Spleen (tissue), 11 donors: ENCODE data around the gene CDCA8. TPM values are rescaled to one million over a fixed set of nuclear protein-coding genes. Genes with fewer than 3 reads are reported as not detected.

Source experiments
- DNase-seq: peaks from one replicate; pipeline ENCODE4 v3.0.0-alpha.2; 2020
- H3K27ac ChIP-seq, 8 donors: fragments of 200-600 bp; sonication (generic) in 7 of 8; 1 replicate in 4 of 8; 2 replicates in 4 of 8; pipeline versions ENCODE4 v1.5.0 to v1.8.0; 2016 to 2021; ENCODE audit warnings: inconsistent platforms in 4 of 8, mild to moderate bottlenecking in 4 of 8, moderate library complexity in 1 of 8
- H3K27me3 ChIP-seq, 7 donors: fragments of 200-600 bp; sonication (generic) in 6 of 7; replicated peaks in 1 of 7; 1 replicate in 4 of 7; 2 replicates in 3 of 7; pipeline versions ENCODE4 v1.5.0 to v1.8.0; 2016 to 2021; ENCODE audit warnings: inconsistent platforms in 3 of 7, mild to moderate bottlenecking in 1 of 7
- H3K36me3 ChIP-seq, 6 donors: fragments of 200-600 bp; sonication (generic) in 5 of 6; 1 replicate in 4 of 6; 2 replicates in 2 of 6; pipeline versions ENCODE4 v1.5.0 to v1.8.0; 2016 to 2021; ENCODE audit warnings: inconsistent platforms in 2 of 6
- H3K4me1 ChIP-seq, 6 donors: fragments of 200-600 bp; sonication (generic) in 5 of 6; 1 replicate in 3 of 6; 2 replicates in 3 of 6; pipeline versions ENCODE4 v1.5.0 to v1.8.0; 2016 to 2021; ENCODE audit warnings: inconsistent platforms in 3 of 6
- H3K4me3 ChIP-seq, 8 donors: fragments of 200-600 bp; sonication (generic) in 7 of 8; 1 replicate in 4 of 8; 2 replicates in 4 of 8; pipeline versions ENCODE4 v1.5.0 to v1.8.0; 2016 to 2021; ENCODE audit warnings: inconsistent platforms in 4 of 8, mild to moderate bottlenecking in 4 of 8, moderate library complexity in 2 of 8
- H3K9me3 ChIP-seq, 8 donors: fragments of 200-600 bp; sonication (generic) in 7 of 8; 1 replicate in 4 of 8; 2 replicates in 4 of 8; pipeline versions ENCODE4 v1.5.0 to v1.8.0; 2016 to 2021; ENCODE audit warnings: inconsistent platforms in 4 of 8
- CTCF ChIP-seq, 11 experiments: fragments of 200-600 bp in 7 of 11; fragments of 450-650 bp in 4 of 11; sonication (generic) in 4 of 11; IDR thresholded peaks in 8 of 11; conservative IDR thresholded peaks in 3 of 11; 1 replicate in 7 of 11; 2 replicates in 4 of 11; pipeline versions ENCODE4 v1.4.0 to v1.8.0; 2016 to 2021; ENCODE audit warnings: antibody characterized with exemption in 11 of 11, inconsistent platforms in 4 of 11, mild to moderate bottlenecking in 1 of 11
- POLR2A ChIP-seq, 3 donors: fragments of 450-650 bp; IDR thresholded peaks; one replicate each; pipeline ENCODE4 v1.5.1; 2017; ENCODE audit warnings: antibody characterized with exemption in 3 of 3, mild to moderate bottlenecking in 1 of 3
- POLR2AphosphoS5 ChIP-seq, 3 donors: sonication (generic); formaldehyde crosslinking; IDR thresholded peaks; one replicate each; pipeline ENCODE4 v1.5.1; 2017; ENCODE audit warnings: antibody characterized with exemption in 3 of 3
- WGBS, 5 donors: extraction: QIAGEN DNeasy Blood & Tissue Kit in 3 of 5; methylation state at CpG; one replicate each; pipeline versions ENCODE4 v1.1.5 to v1.1.7; 2013 to 2018; 5-methylcytosine and 5-hydroxymethylcytosine counted together
- intact Hi-C: fragments of 100-400 bp; cut with DNase I; formaldehyde crosslinking; loops from one replicate; pipeline ENCODE4 v1.15.0; 2023; ENCODE audit warnings: low total_unique reads
- polyA plus RNA-seq, 3 donors: library from polyadenylated mRNA; stranded (reverse); fragments of 200-250 nt; gene quantifications; one replicate each; pipeline ENCODE4 v1.2.1, GENCODE V29; 2013
- total RNA-seq, 7 donors: library from RNA; depleted of rRNA in 3 of 7; stranded (reverse); fragments of >200 nt in 3 of 7; fragmentation: NEBNext Ultra II Directional in 4 of 7; extraction: Animal tissue kit (Norgen Biotek cat#: 25700) in 4 of 7; gene quantifications; one replicate each; pipeline versions ENCODE4 v1.1.0 to v1.2.1, GENCODE V29; 2016 to 2021
- donor health status: healthy with polysubstance abuse.
- donor health status: DM: no; HTN: no; CAD: no; lungs with moderate emphysema.
- donor health status: DM: no; HTN: no; CAD: no.
- donor health status: Bipolar disorder and iron deficiency.
- donor health status: healthy.
- donor health status: DM: no; HTN: no; CAD: no.
- donor health status: DM: yes; HTN: yes; CAD: no.

The CDCA8 gene
- total and polyA plus RNA-seq, 10 donors: 1.2 to 8.2 (median 4.1) TPM

- Histone ChIP-seq H3K36me3 (no peaks in the 10 kb centered on the region), H3K4me3 (no peak overlapping the region), H3K4me1 (no peaks in the 10 kb centered on the region), H3K27me3 (peaks cover 0 to 32% (median 0%) of the 10 kb centered on the region in 7 donors), H3K27ac (no peak overlapping the region), H3K9me3 (no peaks in the 10 kb centered on the region)
- intact Hi-C loops: no loop called here
- TF ChIP-seq CTCF (IDR thresholded peaks at IDR 0.05 in 8 of 11, conservative IDR thresholded peaks at IDR 0.05 in 3 of 11) (no peak), POLR2AphosphoS5 (IDR thresholded peaks at IDR 0.05) (no peak), POLR2A (IDR thresholded peaks at IDR 0.05) (no peak)
- WGBS, 5 donors: 44 to 79% (median 75%) methylated on average over 5 to 7 of the region's 7 CpGs
- DNase-seq: peak; percentile 46
Measured at GRCh38 chr1:37656026-37656425, 36.3 kb upstream of the CDCA8 start.

DNA sequence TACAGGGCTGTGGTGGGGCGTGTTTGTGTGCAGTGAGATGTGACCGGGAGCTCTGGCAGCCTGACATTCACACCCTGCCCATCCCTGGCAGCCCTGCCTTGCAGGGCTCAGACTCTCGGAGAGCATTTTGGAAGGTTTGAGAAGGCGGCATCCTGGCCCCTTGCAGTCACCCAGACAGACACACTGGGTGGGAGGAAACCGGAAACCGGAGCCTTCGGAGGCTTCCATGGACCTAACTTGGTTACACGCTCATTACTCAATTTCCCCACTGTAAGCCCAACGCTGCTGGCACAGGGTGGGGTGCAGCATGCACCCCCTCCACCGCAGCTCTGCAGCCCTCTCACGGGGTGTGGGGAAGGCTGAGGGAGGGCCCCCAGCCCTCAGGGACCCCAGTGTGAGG is 35.4 kb upstream of the CDCA8 start:
- intact Hi-C loops: no loop called here
- 67 to 86% (median 82%) methylated on average over 8 to 11 of the region's 11 CpGs for WGBS, 5 donors

GRCh38 chr1:37657620-37658412 is 34.5 kb upstream of the CDCA8 start:
- Histone ChIP-seq H3K27me3 (peaks cover 0 to 39% (median 0%) of the 10 kb centered on the region in 7 donors), H3K36me3 (no peaks in the 10 kb centered on the region), H3K27ac (no peak overlapping the region), H3K9me3 (no peaks in the 10 kb centered on the region), H3K4me3 (no peak overlapping the region), H3K4me1 (no peaks in the 10 kb centered on the region)
- 67 to 87% (median 80%) methylated on average over 13 to 14 of the region's 14 CpGs for WGBS, 5 donors
- DNase-seq: peak; percentile 42
- no peak for TF ChIP-seq CTCF (IDR thresholded peaks at IDR 0.05 in 8 of 11, conservative IDR thresholded peaks at IDR 0.05 in 3 of 11)
- no peak for TF ChIP-seq POLR2A (IDR thresholded peaks at IDR 0.05)
- TF ChIP-seq POLR2AphosphoS5 (IDR thresholded peaks at IDR 0.05): no peak
- intact Hi-C loops: no loop called here

More for the DNA sequence above, 35.4 kb upstream of the CDCA8 start:
- H3K27ac ChIP-seq: no peak overlapping the region
- DNase-seq: peak; percentile 43
- H3K27me3 ChIP-seq: peaks cover 0 to 39% (median 0%) of the 10 kb centered on the region in 7 donors
- no peak overlapping the region for H3K4me3 ChIP-seq
- H3K36me3 ChIP-seq: no peaks in the 10 kb centered on the region
- no peaks in the 10 kb centered on the region for H3K9me3 ChIP-seq
- TF ChIP-seq POLR2A (IDR thresholded peaks at IDR 0.05): no peak
- TF ChIP-seq POLR2AphosphoS5 (IDR thresholded peaks at IDR 0.05): no peak
- TF ChIP-seq CTCF (IDR thresholded peaks at IDR 0.05 in 8 of 11, conservative IDR thresholded peaks at IDR 0.05 in 3 of 11): no peak
- H3K4me1 ChIP-seq: no peaks in the 10 kb centered on the region

DNA sequence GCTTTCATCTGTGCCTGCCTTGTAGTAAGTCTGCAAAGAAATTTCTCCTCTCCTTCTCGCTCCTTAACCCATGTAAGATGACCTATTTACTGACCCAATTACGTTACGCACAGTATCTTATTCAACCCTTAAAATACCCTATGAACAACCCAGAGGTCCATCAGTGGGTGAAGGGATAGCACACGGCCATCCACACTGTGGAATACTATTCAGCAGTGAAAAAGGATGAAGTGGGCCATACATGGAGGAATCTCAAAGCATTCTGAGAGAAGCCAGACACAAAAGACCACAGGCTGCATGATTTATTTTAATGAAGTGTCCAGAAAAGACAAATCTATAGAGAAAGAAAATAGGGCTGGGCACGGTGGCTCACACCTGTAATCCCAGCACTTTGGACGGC is 33.8 kb upstream of the CDCA8 start:
- H3K27ac ChIP-seq: no peak overlapping the region
- no peaks in the 10 kb centered on the region for H3K4me1 ChIP-seq
- TF ChIP-seq CTCF (IDR thresholded peaks at IDR 0.05 in 8 of 11, conservative IDR thresholded peaks at IDR 0.05 in 3 of 11): no peak
- no peak for TF ChIP-seq POLR2AphosphoS5 (IDR thresholded peaks at IDR 0.05)
- TF ChIP-seq POLR2A (IDR thresholded peaks at IDR 0.05): no peak
- H3K36me3 ChIP-seq: no peaks in the 10 kb centered on the region
- intact Hi-C loops: no loop called here
- H3K9me3 ChIP-seq: no peaks in the 10 kb centered on the region
- WGBS, 5 donors: 86 to 95% (median 89%) methylated on average over 6 of the region's 6 CpGs
- peaks cover 0 to 39% (median 0%) of the 10 kb centered on the region in 7 donors for H3K27me3 ChIP-seq
- H3K4me3 ChIP-seq: no peak overlapping the region
- no peak for DNase-seq
